Iris pigment epithelial cell (primary cell): ENCODE results near the gene ZNF273.
"Not testable (repeated sequence)": the region's sequence is repeated elsewhere in the genome, so short reads cannot be mapped to it uniquely, and the experiment has no call there.

ENCODE experiments used
- DNase-seq: peaks from one replicate; pipeline ENCODE4 v3.0.0-alpha.2; 2011; ENCODE audit warnings: low read depth

The ZNF273 gene

DNA sequence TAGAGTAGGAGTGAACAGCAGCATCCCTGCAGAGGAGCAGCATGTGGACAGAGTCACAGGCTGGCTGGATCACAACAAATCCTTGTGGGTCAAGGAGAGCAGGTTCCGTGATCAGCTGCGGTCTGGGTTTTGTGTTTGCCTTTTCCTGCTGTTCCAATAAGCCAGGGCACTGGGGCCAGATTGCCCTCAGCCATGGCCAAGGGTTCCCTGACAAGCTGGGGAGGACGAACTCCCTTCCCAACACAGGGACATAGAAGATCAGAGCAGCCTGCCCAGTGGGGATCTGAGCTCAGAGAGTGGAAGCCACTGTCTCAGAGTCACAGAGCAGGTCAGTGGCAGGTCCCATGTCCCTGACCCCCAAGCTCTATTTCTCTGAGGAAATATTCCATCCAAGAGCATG, 12.8 kb upstream of the ZNF273 start:
- not testable (repeated sequence) for DNase-seq

DNA sequence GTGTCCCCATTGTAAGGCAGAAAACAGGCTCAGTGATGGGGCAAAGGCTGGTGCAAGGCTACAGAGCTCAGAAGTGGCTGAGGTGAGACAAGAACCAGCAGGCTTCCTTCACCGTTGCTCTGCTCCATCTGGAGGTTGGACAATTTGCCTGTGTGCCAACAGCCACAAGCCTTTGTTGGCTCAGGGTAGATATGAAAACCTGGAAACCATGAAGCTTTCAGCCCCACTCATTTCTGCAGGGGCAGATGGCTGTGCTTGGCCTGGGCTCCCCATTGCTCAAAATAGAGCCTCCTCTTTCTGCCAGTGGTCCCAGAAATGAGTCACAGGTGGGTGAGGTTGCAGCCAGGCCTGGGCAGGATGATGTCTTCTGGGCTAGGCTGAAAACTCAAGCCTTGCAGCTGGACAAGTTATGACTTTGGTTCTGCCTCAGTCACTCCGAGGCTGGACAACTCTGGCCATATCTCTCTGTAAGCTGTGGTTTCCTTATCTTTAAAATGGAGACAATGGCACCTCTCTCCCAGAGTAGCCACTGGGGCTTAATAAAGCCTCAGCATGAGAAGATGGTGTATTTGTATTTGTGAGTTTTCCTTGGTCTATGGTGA, 12.2 kb upstream of the ZNF273 start:
- no peak for DNase-seq

DNA sequence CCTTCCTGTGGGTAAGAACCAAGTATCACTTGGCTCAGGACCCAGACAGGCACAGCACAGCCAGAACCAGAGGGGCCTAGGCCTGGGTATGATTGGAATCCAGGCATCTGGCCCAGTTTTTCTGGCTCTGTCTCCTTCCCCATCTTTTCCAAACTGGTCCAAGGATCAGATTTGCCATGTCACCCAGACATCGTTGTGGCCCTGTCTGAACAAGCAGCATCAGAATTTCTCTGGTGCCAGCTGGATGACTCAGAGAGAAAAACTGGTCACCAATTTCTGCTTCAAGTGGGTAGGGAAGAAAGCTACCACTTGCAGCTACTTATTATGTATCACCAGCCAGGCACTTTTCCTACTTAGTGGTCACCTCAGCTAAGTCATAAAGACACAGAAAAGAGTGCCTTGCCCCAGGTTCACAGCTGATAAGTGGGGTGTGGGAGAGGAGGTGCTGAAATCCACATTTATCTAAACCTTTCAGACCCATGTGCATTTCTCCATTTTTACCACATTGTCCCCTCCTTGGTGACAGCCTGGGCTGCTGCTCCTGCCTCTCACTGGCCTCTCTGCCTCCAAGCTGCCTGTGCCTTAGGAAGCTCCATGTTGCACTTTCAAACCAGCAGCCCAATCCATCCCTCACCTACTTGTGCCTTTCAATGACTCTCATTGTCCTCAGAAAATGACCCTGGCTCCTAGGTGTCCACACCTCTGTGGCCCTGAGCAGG, 11.6 kb upstream of the ZNF273 start:
- not testable (repeated sequence) for DNase-seq

DNA sequence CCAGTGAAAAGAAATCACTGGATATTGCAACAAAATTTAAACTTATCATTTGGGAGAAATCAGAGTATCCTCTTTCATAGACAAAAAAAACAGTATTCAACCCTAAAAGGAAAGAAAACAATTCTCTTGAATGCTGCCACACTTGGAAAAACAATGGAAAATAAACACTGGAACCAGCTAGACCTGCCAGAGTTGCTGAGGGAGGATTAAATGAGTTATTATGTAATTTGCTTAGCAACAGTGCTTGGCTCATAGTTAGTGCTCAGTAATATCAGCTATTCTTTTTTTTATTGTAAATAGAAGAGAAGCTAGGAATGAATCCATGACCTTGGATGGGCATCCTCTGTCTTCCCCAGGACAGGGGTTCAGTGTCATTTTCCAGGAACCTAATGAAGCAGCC, 11.0 kb upstream of the ZNF273 start:
- DNase-seq, result no peak

DNA sequence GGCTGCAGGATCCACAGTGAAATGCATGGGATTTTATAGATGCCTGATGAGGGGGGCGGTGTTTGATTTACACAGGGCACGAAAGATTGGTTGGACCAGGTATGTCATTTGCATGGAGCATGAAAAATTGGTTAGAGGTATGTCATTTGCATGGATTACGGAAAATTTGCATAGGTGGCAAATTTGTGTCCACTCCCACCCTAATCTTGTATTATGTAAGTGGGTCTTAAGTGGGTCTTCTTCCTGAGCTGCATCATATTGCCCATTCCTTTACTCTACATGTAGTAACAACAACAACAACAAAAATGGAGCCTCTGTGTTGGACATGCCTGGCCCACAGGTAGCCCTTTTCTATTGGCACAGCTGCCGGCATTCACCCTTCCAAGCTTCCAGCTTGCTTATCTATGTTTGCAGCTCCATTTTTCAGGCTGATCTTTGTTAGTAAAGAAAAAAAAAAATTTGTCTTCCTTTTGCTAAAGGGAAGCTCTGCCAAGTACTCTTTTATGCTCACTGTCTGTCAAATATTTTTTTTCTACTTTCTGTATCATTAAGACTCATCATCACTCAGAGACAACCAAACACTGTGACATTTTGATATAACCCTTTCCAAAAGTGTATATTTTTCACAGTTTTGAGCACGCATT, 10.3 kb upstream of the ZNF273 start:
- DNase-seq, result no peak

DNA sequence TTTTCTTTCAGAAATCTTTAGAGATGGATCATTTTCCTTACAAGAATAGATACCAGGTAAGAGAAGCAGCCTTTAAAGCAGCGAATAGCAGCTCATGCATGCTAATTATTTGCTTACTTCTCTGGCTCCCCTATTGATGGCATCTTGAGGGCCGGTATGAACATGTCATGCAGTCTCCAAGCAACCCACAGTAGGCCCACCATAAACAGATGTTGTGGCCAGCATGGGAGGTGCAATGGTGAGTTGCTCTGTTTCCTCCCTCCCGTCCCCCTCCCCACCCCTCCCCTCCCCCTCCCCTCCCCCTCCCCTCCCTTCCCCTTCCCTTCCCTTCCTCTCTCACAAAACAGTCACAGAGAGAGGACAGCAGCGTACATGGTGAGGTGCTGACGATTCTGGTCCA, 9.7 kb upstream of the ZNF273 start:
- no peak for DNase-seq

DNA sequence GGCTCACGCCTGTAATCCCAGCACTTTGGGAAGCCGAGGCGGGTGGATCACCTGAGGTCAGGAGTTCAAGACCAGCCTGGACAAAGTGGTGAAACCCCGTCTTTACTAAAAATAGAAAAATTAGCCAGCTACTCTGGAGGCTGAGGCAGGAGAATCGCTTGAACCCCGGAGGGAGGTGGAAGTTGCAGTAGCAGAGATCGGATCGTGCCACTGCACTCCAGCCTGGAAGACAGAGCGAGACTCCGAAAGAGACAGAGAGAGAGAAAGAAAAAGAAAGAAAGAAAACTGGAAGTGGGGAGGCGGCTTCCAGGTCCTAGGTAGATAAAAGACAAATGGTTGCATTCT, 640 bp upstream of the ZNF273 start:
- not testable (repeated sequence) for DNase-seq

DNA sequence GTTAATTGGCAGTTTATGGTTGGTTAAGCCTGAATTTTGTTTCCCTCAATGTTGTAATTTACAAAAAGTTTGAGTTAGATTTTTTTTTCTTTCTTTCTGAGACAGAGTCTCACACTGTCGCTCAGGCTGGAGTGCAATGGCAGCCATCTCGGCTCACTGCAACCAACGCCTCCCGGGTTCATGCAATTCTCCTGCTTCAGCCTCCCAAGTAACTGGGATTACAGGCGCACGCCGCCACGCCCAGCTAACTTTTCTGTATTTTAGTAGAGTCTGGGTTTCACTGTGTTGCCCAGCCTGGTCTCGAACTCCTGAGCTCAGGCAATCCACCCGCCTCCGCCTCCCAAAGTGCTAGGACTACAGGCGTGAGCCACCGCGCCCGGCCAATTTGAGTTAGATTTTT, 935 bp downstream of the ZNF273 start:
- DNase-seq, result no peak

DNA sequence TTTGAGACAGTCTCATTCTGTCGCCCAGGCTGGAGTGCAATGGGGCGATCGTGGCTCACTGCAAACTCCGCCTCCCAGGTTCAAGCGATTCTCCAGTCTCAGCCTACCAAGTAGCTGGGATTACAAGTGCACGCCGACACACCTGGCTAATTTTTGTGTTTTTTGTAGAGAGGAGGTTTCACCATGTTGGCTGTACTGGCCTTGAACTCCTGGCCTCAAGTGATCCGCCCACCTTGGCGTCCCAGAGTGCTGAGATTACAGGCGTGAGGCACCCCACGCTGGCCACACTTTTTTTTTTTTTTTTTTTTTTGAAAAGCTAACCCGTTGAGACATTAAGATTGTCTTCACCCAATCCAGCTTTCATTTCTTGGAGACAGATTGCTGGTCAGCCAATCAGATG, 2.1 kb downstream of the ZNF273 start:
- no peak for DNase-seq

DNA sequence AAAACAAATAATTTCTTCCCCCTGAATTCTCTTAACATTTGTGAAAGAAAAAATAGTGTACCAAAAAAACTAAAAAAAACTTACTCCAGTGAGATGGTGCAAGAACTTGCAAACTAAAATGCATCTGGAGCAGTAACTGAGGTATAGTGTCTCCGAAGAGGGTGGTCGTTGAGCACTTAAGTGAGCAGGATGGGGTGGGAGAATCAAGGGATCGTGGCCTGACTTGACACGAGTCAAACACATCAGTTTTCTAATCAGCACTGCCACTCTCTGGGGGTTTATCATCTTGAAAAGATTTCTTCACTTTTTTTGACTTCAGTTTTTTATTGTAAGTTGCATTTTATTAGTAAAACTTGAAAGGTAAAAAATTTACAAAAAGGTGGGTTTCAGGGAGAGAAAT, 2.5 kb downstream of the ZNF273 start:
- DNase-seq, result no peak

DNA sequence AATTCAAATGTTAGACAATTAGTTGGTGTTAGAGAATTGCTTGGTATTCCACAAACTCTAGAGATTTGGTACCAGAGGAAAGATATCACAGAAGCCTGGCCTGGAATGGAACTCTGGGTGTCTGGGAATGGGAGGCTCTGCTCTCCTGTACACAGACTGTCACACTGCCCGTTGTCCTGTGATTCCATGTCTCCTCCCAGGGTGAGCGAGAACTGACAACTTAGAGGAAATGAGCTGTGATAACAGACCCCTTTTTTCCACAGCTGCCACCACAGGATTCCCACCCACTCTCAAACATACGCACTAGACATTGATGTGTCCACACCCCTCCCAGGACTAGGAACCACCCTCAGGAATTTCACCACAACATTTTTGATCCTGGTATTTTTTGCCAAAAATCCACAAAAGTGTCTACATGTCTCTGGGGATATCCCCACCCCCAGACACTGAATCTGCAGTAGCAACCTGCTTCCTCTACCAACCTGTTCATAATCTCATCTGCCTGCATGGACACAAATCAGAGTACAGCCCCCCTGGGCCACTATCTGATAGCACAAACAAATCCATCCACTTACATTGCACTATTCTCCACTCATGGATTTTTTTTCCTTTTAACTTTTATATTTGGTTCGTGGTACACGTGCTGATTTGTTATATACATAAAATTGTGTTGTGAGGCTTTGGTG, 4.7 kb downstream of the ZNF273 start:
- peak; percentile 12 for DNase-seq

DNA sequence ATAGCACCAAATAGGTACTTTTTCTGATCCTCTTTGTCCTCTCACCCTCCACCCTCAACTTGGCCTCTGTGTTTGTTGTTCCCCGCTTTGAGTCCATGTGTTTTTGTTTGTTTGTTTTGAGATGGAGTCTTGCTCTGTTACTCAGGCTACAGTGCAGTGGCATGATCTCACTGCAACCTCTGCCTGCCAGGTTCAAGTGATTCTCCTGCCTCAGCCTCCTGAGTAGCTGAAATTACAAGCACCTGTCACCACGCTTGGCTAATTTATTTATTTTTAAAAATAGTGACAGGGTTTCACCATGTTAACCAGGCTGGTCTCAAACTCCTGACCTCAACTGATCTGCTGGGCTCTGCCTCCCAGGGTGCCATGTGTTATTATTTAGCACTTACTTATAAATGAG, 5.3 kb downstream of the ZNF273 start:
- DNase-seq, result no peak

DNA sequence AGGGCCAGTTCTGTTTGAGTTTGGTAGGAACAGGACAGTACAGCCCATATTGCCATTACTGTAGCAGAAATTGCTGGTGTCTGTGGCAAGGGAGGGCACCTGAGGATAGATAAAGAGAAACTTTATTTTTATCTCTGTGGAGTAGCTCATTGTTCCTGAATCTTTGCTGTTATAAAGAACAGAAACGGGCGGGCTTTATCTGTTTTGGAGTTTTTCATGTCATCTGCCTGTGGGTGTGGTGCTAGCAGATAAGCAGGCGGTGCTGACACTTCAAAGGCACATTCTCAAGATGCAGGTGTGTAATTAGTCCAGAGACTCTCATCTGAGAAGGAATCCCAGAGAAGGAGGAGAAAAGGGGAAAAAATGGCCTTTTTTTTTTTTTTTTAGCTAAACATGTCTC, 11.5 kb downstream of the ZNF273 start:
- DNase-seq, result no peak

DNA sequence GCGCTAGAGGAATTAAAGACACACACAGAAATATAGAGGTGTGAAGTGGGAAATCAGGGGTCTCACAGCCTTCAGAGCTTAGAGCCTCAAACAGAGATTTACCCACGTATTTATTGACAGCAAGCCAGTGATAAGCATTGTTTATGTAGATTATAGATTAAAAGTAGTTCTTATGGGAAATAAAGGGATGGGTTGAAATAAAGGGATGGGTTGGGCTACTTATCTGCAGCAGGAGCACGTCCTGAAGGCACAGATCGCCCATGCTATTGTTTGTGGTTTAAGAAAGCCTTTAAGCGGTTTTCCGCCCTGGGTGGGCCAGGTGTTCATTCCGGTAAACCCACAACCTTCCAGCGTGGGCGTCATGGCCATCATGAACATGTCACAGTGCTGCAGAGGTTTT, 12.2 kb downstream of the ZNF273 start:
- not testable (repeated sequence) for DNase-seq

DNA sequence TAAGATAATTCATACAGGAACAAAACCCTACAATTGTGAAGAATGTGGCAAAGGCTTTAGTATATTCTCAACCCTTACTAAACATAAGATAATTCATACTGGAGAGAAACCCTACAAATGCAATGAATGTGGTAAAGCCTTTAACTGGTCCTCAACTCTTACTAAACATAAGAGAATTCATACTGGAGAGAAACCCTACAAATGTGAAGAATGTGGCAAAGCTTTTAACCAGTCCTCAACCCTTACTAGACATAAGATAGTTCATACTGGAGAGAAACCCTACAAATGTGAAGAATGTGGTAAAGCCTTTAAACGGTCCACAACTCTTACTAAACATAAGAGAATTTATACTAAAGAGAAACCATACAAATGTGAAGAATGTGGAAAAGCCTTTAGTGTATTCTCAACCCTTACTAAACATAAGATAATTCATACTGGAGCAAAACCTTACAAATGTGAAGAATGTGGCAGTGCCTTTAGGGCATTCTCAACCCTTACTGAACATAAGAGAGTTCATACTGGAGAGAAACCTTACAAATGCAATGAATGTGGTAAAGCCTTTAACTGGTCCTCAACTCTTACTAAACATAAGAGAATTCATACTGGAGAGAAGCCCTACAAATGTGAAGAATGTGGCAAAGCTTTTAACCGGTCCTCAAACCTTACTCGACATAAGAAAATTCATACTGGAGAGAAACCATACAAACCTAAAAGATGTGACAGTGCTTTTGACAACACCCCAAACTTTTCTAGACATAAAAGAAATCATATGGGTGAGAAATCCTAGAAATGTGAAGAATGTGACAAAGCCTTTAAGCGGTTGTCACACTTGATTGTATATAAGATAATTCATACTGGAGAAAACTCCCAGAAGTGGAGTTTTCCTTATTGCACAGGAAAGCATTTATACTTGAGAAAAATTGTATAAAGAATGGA, 25.4 kb downstream of the ZNF273 start:
- not testable (repeated sequence) for DNase-seq

DNA sequence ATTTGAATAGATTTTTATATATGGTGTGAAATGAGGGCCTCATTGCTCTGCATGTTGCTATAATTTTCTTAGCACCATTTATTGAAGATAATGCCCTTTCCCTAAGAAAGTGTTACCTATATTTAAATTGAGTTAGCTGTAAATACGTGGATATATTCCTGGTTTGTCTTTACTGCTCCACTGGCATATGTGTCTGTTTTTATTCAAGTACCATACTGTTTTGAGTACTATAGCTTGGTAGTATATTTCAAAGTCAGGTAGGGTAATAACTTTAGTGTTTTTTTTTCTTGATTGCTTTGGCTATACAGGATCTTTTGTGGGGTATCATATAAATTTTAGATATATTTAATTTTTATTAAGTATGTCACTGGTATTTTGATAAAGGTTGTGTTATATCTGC, 31.4 kb downstream of the ZNF273 start:
- no peak for DNase-seq

DNA sequence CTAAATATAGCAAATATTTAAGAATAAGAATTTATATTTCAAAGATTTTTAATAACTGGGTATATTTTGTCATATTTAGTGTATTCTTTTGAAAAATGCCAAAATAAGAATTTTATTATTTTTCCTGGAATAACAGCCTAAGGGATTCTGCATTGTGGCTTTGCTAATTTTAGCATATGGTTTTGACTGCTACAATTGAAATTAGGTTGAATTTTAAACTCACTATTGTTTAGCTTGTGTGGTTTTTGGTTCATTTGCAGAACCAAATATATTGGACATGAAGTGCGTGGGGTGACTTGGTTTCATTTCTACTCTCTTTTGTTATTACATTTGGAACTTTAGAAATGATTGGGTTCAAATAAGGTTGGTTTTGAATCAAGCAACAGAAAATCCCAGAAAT, 35.5 kb downstream of the ZNF273 start:
- DNase-seq, result no peak

DNA sequence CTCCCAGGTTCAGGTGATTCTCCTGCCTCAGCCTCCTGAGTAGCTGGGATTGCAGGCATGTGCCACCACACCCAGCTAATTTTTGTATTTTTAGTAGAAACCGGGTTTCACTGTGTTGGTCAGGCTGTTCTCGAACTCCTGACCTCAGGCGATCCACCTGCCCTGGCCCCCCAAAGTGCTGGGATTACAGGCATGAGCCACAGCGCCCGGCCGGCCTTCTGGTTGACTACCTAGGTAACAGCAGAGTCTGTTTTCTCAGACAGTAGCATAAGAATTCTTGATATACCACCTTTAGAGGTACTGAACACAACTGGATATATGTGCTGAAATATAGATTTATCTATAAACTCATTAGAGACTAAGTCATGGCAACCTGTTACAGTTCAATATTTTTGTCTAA, 36.9 kb downstream of the ZNF273 start:
- not testable (repeated sequence) for DNase-seq

DNA sequence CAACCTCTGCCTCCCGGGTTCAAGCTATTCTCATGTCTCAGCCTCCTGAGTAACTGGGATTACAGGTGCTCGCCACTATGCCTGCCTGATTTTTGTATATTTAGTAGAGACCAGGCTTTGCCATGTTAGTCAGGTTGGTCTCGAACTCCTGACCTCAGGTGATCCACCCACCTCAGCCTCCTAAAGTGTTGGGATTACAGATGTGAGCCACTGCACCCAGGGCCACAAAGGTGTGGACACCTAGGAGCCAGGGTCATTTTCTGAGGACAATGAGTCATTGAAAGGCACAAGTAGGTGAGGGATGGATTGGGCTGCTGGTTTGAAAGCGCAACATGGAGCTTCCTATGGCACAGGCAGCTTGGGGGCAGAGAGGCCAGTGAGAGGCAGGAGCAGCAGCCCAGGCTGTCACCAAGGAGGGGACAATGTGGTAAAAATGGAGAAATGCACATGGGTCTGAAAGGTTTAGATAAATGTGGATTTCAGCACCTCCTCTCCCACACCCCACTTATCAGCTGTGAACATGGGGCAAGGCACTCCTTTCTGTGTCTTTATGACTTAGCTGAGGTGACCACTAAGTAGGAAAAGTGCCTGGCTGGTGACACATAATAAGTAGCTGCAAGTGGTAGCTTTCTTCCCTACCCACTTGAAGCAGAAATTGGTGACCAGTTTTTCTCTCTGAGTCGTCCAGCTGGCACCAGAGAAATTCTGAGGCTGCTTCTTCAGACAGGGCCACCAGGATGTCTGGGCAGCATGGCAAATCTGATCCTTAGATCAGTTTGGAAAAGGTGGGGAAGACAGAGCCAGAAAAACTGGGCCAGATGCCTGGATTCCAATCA, 41.8 kb downstream of the ZNF273 start:
- DNase-seq, result not testable (repeated sequence)

DNA sequence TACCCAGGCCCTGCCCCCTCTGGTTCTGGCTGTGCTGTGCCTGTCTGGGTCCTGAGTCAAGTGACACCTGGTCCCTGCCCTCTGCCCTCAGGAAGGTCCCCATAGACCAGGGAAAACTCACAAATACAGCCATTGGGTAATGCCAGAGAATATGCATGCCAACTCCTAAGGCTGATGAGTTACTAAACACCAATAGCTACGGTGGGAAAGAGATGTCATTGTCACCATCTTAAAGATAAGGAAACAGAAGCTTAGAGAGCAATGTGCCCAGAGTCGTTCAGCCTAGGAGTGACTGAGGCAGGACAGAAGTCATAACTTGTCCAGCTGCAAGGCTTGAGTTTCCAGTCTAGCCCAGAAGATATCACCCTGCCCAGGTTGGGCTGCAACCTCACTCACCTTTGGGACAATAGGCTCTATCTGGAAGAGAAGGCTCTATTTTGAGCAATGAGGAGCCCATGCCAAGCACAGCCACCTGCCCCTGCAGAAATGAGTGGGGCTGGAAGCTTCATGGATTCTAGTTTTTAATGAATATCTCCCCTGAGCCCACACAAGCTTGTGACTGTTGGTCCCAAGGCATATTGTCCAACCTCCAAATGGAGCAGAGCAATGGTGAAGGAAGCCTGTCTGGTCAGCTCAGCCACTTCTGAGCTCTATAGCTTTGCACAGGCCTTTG, 42.6 kb downstream of the ZNF273 start:
- no peak for DNase-seq
